ENCODE data around the gene CCDC141.

- TF ChIP-seq POLR2A (IDR thresholded peaks at IDR 0.05) (no peak), CTCF (IDR thresholded peaks at IDR 0.05) (no peak)
Observed at GRCh38 chr2:178828486-178828881, 221.5 kb downstream of the CCDC141 start.
